ENCODE measurements around the gene WDR72. TPM values are rescaled to one million over a fixed set of nuclear protein-coding genes. Genes with fewer than 3 reads are reported as not detected.

WDR72 gene
- 100 to 1,000 TPM in 2 of 4 donors, 10 to 100 TPM in 2; 87.7 to 110 (median 98.6) TPM for total RNA-seq

- H3K27me3 ChIP-seq = no peaks in the 10 kb centered on the region
- WGBS, 2 donors = 1 to 5% methylated on average over 9 to 17 of the region's 45 CpGs
- DNase-seq = peak; percentile 81
- H3K27ac ChIP-seq = peak within 1 kb of the TSS; percentile 90 to 96 (median 91)
- H3K4me1 ChIP-seq = peaks cover 9 to 11% of the 10 kb centered on the region in 2 donors
- H3K36me3 ChIP-seq = no peaks in the 10 kb centered on the region
- no peaks in the 10 kb centered on the region for H3K9me3 ChIP-seq
- peak within 1 kb of the TSS; percentile 18 to 44 (median 28) for H3K4me3 ChIP-seq (replicated peaks in 1 of 3)
- intact Hi-C loops (cut with DNase I) = no loop called here
- TF ChIP-seq CTCF (IDR thresholded peaks at IDR 0.05) (no peak), POLR2A (IDR thresholded peaks at IDR 0.05) (peak; percentile 45 to 83)
Measured at GRCh38 chr15:53759411-53759931, at the start of gene WDR72. TSS of gene WDR72 (minus strand) at chr15:53759663. CDS start at chr15:53733149, 26,514 bp downstream.

GRCh38 chr15:53808058-53808706, 48.7 kb upstream of the WDR72 start:
- no peaks in the 10 kb centered on the region for H3K4me1 ChIP-seq
- no peak overlapping the region for H3K4me3 ChIP-seq (replicated peaks in 1 of 3)
- no peaks in the 10 kb centered on the region for H3K36me3 ChIP-seq
- DNase-seq = no peak
- no peak overlapping the region for H3K27ac ChIP-seq
- no peaks in the 10 kb centered on the region for H3K9me3 ChIP-seq
- intact Hi-C loops (cut with DNase I) = no loop called here
- TF ChIP-seq CTCF (IDR thresholded peaks at IDR 0.05) (peak; percentile 26 to 74 (median 62)), POLR2A (IDR thresholded peaks at IDR 0.05) (no peak)
- no peaks in the 10 kb centered on the region for H3K27me3 ChIP-seq
- 56 to 58% methylated on average over 5 of the region's 5 CpGs for WGBS, 2 donors

- Histone ChIP-seq H3K27ac (no peak overlapping the region), H3K4me1 (no peaks in the 10 kb centered on the region), H3K9me3 (no peaks in the 10 kb centered on the region), H3K4me3 (replicated peaks in 1 of 3) (no peak overlapping the region), H3K27me3 (no peaks in the 10 kb centered on the region), H3K36me3 (no peaks in the 10 kb centered on the region)
- WGBS, 2 donors = 68 to 75% methylated on average over 1 of the region's 1 CpG
- intact Hi-C loops (cut with DNase I) = no loop called here
- no peak for TF ChIP-seq CTCF (IDR thresholded peaks at IDR 0.05)
- no peak for TF ChIP-seq POLR2A (IDR thresholded peaks at IDR 0.05)
- DNase-seq = no peak
Measured at GRCh38 chr15:53807501-53807900, 48.0 kb upstream of the WDR72 start.

- no peaks in the 10 kb centered on the region for H3K27me3 ChIP-seq
- intact Hi-C loops (cut with DNase I) = no loop called here
Measured at GRCh38 chr15:53802672-53803071, 43.2 kb upstream of the WDR72 start.

More at GRCh38 chr15:53802672-53803071, 43.2 kb upstream of the WDR72 start:
- DNase-seq = no peak
- WGBS, 2 donors = 30 to 38% methylated on average over 2 of the region's 2 CpGs
- H3K36me3 ChIP-seq = no peaks in the 10 kb centered on the region
- no peak overlapping the region for H3K4me3 ChIP-seq (replicated peaks in 1 of 3)
- H3K9me3 ChIP-seq = no peaks in the 10 kb centered on the region
- TF ChIP-seq POLR2A (IDR thresholded peaks at IDR 0.05) = no peak
- TF ChIP-seq CTCF (IDR thresholded peaks at IDR 0.05) = no peak
- H3K27ac ChIP-seq = no peak overlapping the region
- no peaks in the 10 kb centered on the region for H3K4me1 ChIP-seq
